ENCODE results near the gene RUSF1.

Gene RUSF1

DNA sequence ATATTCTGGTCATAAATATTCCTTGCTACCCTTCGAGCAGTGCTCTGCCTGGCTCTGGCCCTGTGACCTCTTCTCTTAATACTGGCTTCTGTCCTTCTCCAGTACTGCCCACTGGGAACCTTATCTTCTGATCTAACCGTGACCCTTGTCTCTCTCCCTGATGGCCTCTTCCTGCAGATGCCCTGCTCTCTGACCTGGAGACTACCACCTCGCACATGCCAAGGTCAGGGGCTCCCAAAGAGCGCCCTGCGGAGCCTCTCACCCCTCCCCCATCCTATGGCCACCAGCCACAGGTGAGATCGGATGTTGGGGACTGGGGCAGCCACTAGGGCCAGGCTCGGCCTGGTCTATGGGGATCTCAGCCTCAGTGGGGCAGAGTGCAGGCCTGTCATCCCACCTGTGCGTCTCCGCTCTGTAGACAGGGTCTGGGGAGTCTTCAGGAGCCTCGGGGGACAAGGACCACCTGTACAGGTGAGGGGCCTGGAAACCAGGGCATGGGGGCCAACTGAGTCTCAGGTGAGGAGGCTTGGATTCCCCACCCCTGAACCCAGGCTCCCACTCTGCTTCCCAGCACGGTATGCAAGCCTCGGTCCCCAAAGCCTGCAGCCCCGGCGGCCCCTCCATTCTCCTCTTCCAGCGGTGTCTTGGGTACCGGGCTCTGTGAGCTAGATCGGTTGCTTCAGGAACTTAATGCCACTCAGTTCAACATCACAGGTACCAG is 34.8 kb downstream of the RUSF1 start:
- H3K4me3 ChIP-seq (ENCODE audit: low read depth, low read length), result no peak overlapping the region
- TF ChIP-seq, protein P1, sequence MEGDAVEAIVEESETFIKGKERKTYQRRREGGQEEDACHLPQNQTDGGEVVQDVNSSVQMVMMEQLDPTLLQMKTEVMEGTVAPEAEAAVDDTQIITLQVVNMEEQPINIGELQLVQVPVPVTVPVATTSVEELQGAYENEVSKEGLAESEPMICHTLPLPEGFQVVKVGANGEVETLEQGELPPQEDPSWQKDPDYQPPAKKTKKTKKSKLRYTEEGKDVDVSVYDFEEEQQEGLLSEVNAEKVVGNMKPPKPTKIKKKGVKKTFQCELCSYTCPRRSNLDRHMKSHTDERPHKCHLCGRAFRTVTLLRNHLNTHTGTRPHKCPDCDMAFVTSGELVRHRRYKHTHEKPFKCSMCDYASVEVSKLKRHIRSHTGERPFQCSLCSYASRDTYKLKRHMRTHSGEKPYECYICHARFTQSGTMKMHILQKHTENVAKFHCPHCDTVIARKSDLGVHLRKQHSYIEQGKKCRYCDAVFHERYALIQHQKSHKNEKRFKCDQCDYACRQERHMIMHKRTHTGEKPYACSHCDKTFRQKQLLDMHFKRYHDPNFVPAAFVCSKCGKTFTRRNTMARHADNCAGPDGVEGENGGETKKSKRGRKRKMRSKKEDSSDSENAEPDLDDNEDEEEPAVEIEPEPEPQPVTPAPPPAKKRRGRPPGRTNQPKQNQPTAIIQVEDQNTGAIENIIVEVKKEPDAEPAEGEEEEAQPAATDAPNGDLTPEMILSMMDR (IDR thresholded peaks at IDR 0.05; ENCODE audit: low read depth, low read length, missing control alignments), result no peak
- no peak for DNase-seq (ENCODE audit: low read depth)

DNA sequence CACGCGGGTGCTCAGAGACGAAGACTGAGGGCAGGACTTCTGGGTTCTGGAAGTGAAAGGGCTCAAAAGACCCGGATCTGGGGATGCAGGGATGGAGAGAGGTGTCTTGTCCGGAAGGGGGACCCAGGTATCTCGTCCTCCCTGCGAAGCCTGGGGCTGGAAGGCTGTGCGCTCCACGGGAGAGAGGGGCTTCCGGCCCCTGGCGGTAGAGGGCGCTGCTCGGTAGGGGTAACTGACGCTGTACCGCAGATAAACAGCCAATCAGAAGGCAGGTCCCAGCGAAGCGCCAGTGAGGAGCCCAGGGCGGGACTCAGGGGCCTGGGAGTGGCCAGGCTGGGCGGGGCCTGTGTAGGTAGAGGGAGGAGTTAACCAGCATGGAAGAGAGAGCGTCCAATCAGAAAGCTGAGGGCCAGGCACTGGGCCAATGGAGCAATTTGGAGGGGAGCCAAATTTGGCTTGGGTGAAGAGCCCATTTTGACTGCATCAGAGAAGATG is 35.4 kb downstream of the RUSF1 start:
- DNase-seq (ENCODE audit: low read depth), result no peak
- TF ChIP-seq, protein P1 (IDR thresholded peaks at IDR 0.05; ENCODE audit: low read depth, low read length, missing control alignments), result peak; percentile 34
- no peak overlapping the region for H3K4me3 ChIP-seq (ENCODE audit: low read depth, low read length)

DNA sequence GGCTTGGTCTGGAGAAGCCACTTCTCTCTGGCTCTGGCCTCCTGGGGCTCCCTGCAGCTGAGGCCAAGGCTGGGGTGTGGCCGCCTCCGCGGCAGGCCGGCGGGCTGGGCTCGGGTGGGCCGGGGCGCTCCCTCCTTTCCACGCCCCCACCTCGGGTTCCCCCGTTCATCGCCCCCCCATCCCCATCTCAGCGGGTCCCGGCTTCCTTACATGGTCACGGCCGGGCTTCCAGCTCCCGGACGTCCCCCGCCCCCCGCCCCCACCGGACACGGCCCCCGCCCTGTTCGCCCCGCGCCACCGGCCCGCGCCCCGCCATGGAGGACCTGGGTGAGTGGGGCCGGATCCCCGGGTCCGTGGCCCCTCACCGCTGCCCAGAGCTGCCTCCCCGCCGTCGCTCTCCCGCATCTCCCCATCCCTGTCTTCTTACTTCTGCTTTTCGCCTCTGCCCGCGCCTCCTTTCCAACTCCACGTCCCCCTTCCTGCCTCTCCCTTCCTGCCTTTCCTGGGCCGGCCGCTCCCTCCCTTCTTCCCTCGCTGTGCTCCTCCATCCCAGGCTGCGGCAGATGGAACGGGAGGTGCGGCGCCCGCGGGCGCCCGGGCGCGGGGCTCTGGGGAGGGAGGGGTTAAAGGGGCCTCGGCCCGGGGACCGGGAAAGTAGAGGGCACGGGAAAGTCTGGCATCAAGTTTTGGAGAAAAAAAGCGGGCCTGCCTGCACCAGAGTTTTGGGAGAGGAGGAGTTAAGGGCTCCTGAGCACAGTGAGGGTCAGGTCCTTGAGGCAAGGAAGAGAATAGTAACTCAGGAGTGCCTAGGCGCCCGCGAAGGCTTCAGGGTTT is 36.1 kb downstream of the RUSF1 start, which contains the start of gene TGFB1I1:
Gene TGFB1I1 (plus strand): TSS at position 278 of the 834 bp plus-strand sequence. CDS start 37 bp downstream, at position 315.
- TF ChIP-seq, protein P1 (IDR thresholded peaks at IDR 0.05; ENCODE audit: low read depth, low read length, missing control alignments), result no peak
- no peak within 1 kb of the TSS for H3K4me3 ChIP-seq (ENCODE audit: low read depth, low read length)
- no peak for DNase-seq (ENCODE audit: low read depth)

DNA sequence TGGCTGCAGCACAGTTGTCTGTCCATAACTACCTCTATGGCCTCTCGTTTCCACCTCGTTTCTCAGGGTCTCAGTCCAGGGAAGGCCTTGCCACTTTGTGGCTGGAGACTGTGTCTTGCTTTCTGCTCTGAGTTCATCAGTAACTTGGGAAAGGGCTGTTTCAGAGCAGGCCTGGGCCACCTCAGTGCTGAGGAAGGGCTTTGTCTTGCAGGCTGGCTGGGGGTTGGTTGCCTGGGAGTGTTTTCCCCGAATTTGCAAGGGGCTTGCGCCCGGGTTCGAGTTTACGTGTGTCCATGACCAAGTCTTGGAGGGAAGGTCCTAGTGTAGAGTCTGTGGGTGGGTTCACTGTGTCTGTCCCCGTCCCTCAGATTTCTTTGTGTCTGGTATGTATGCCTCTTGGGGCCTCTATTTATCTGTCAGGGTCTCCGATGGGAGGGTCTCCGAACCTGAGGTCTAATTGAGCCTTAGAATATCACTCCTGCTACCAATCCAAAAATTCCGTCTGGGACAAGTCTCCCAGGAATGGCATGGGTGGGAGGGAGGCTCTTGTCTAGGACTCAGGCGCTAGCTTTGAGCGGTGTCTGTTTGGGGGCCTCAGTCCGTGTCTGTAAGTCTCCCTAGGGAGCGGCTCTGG is 36.8 kb downstream of the RUSF1 start:
- H3K4me3 ChIP-seq (ENCODE audit: low read depth, low read length), result no peak overlapping the region
- TF ChIP-seq, protein P1 (IDR thresholded peaks at IDR 0.05; ENCODE audit: low read depth, low read length, missing control alignments), result no peak
- no peak for DNase-seq (ENCODE audit: low read depth)

DNA sequence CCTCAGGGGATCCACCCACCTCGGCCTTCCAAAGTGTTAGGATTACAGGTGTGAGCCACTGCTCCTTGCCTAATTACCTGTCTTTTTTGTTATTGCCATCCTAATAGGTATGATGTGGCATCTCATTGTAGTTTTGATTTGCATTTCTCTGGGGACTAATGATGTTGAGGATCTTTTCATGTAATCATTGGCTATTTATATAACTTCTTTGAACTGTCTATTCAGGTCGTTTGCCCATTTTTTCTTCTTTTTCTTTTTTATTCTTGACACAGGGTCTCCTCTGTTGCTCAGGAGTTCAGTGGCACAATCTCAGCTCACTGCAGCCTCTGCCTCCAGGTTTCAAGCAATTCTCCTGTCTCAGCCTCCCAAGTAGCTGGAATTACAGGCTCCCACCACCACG is 37.6 kb downstream of the RUSF1 start:
- DNase-seq (ENCODE audit: low read depth), result no peak
- TF ChIP-seq, protein P1 (IDR thresholded peaks at IDR 0.05; ENCODE audit: low read depth, low read length, missing control alignments), result no peak
- no peak overlapping the region for H3K4me3 ChIP-seq (ENCODE audit: low read depth, low read length)

DNA sequence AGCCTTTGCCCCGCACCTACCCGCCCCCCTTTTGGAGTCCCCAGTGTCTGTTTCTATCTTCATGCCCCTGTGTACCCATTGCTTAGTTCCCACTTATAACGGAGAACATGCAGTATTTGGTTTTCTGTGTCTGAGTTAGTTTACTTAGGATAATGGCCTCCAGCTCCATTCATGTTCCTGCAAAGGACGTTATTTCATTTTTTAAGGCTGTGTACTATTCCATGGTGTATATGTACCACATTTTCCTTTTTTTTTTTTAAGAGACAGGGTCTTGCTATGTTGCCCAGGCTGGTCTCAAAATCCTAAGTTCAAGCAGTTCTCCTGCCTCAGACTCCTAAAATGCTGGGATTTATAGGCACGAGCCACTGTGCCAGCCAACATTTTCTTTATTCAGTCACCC is 40.3 kb downstream of the RUSF1 start:
- TF ChIP-seq, protein P1 (IDR thresholded peaks at IDR 0.05; ENCODE audit: low read depth, low read length, missing control alignments), result no peak
- no peak for DNase-seq (ENCODE audit: low read depth)
- no peak overlapping the region for H3K4me3 ChIP-seq (ENCODE audit: low read depth, low read length)

Data from GM12864 (cell line).